Dedifferentiated amniotic fluid mesenchymal stem cell (primary cell): Measurements from ENCODE around the gene RNF207.

Experiments
- DNase-seq: peaks from one replicate; pipeline ENCODE4 v3.0.0-alpha.2; 2016; ENCODE audit errors: extremely low spot score

The RNF207 gene

GRCh38 chr1:6269720-6270400 is 63.9 kb downstream of the RNF207 start:
- no peak for DNase-seq

- no peak for DNase-seq
These were observed 64.5 kb downstream of the RNF207 start for GRCh38 chr1:6270401-6270800.
